GM19193 (cell line): ENCODE results near the gene OR51V1.

ENCODE experiments used
- POLR2A ChIP-seq: IDR thresholded peaks from 4 replicates; pipeline ENCODE4 v1.6.1; 2011; ENCODE audit not compliant: insufficient read depth, insufficient read length; ENCODE audit errors: extremely low read depth

The OR51V1 gene

GRCh38 chr11:5210376-5210885, 9.9 kb upstream of the OR51V1 start:
- no peak for TF ChIP-seq POLR2A

- TF ChIP-seq POLR2A = no peak
Measured at GRCh38 chr11:5204787-5205186, 4.3 kb upstream of the OR51V1 start.

- no peak for TF ChIP-seq POLR2A
Measured at GRCh38 chr11:5203366-5203765, 2.9 kb upstream of the OR51V1 start.

- TF ChIP-seq POLR2A = no peak
Measured at GRCh38 chr11:5198285-5198684, 2.2 kb downstream of the OR51V1 start.

- TF ChIP-seq POLR2A = no peak
Measured at GRCh38 chr11:5197536-5197935, 2.9 kb downstream of the OR51V1 start.

GRCh38 chr11:5196731-5197130, 3.8 kb downstream of the OR51V1 start:
- no peak for TF ChIP-seq POLR2A

- no peak for TF ChIP-seq POLR2A
Measured at GRCh38 chr11:5196067-5196466, 4.4 kb downstream of the OR51V1 start.

- no peak for TF ChIP-seq POLR2A
Measured at GRCh38 chr11:5192738-5193137, 7.7 kb downstream of the OR51V1 start.

GRCh38 chr11:5188201-5188600, 12.3 kb downstream of the OR51V1 start:
- no peak for TF ChIP-seq POLR2A

- TF ChIP-seq POLR2A = no peak
Measured at GRCh38 chr11:5178046-5178837, 22.2 kb downstream of the OR51V1 start.

GRCh38 chr11:5174934-5175333, 25.5 kb downstream of the OR51V1 start:
- TF ChIP-seq POLR2A = no peak

- TF ChIP-seq POLR2A = no peak
Measured at GRCh38 chr11:5171856-5172255, 28.6 kb downstream of the OR51V1 start.

- no peak for TF ChIP-seq POLR2A
Measured at GRCh38 chr11:5159806-5160205, 40.7 kb downstream of the OR51V1 start.

- TF ChIP-seq POLR2A = no peak
Measured at GRCh38 chr11:5154657-5155056, 45.8 kb downstream of the OR51V1 start, which contains the start of gene OR52A1. TSS of gene OR52A1 (minus strand) at chr11:5154757. CDS start at chr11:5152369, 2,388 bp downstream.

- TF ChIP-seq POLR2A = no peak
Measured at GRCh38 chr11:5153574-5154431, 46.7 kb downstream of the OR51V1 start.

GRCh38 chr11:5151713-5152153, 48.7 kb downstream of the OR51V1 start:
- TF ChIP-seq POLR2A = no peak
